Anterior cingulate cortex (tissue), 58 donors: Measurements from ENCODE around the gene EARS2.
"Not testable (repeated sequence)": the region's sequence is repeated elsewhere in the genome, so short reads cannot be mapped to it uniquely, and the experiment has no call there.

Experiments
- DNase-seq, 58 donors: peaks; one replicate each; lab custom pipeline; 2025; lab: John Stamatoyannopoulos, UW

EARS2 gene

GRCh38 chr16:23556881-23557778 is at the start of gene EARS2, which contains the start of gene UBFD1:
TSS of gene EARS2 (minus strand) at chr16:23557350. CDS start at chr16:23557343, 7 bp downstream.
TSS of gene UBFD1 (plus strand) at chr16:23557727. CDS start at chr16:23557743, 16 bp downstream.
- DNase-seq = peak; percentile 86 to 100 (median 96)

GRCh38 chr16:23597003-23597756 is 40.0 kb upstream of the EARS2 start:
- peak in 1 of 58 donors; percentile 37 for DNase-seq

GRCh38 chr16:23595951-23596720 is 39.0 kb upstream of the EARS2 start, which contains the start of gene NDUFAB1:
TSS of gene NDUFAB1 (minus strand) at chr16:23596316. CDS start at chr16:23596290, 26 bp downstream.
- peak; percentile 21 to 91 (median 80) for DNase-seq

GRCh38 chr16:23595246-23595950 is 38.2 kb upstream of the EARS2 start:
- DNase-seq = peak in 2 of 58 donors; percentile 35 to 38

- DNase-seq = no peak
These were observed 37.0 kb upstream of the EARS2 start for GRCh38 chr16:23594186-23594585.

GRCh38 chr16:23590181-23590580 is 33.0 kb upstream of the EARS2 start:
- DNase-seq = no peak

- no peak for DNase-seq
These were observed 30.6 kb upstream of the EARS2 start for GRCh38 chr16:23587726-23588125.

- no peak for DNase-seq
These were observed 27.3 kb upstream of the EARS2 start for GRCh38 chr16:23584186-23585076.

GRCh38 chr16:23583271-23583670 is 26.1 kb upstream of the EARS2 start:
- DNase-seq = not testable (repeated sequence)

- DNase-seq = no peak
These were observed 24.6 kb upstream of the EARS2 start for GRCh38 chr16:23581764-23582163.

- no peak for DNase-seq
These were observed 23.2 kb upstream of the EARS2 start for GRCh38 chr16:23580391-23580790.

- DNase-seq = no peak
These were observed 22.2 kb upstream of the EARS2 start for GRCh38 chr16:23579371-23579770.

- DNase-seq = peak in 8 of 58 donors; percentile 1 to 22 (median 10)
These were observed 21.1 kb upstream of the EARS2 start for GRCh38 chr16:23578101-23578830.

- DNase-seq = no peak
These were observed 20.3 kb upstream of the EARS2 start for GRCh38 chr16:23577493-23577892.

GRCh38 chr16:23575834-23576233 is 18.7 kb upstream of the EARS2 start:
- no peak for DNase-seq

GRCh38 chr16:23573817-23574216 is 16.7 kb upstream of the EARS2 start:
- no peak for DNase-seq

- DNase-seq = no peak
These were observed 15.2 kb upstream of the EARS2 start for GRCh38 chr16:23572394-23572793.

GRCh38 chr16:23571895-23572294 is 14.7 kb upstream of the EARS2 start:
- DNase-seq = peak in 1 of 58 donors; percentile 12
